Fibroblast of pulmonary artery (primary cell): ENCODE data around the gene MSX1.

ENCODE experiments used
- DNase-seq: peaks from one replicate; pipeline ENCODE4 v3.0.0-alpha.2; 2010; ENCODE audit warnings: low read depth
- H3K4me3 ChIP-seq: replicated peaks from 2 replicates; pipeline ENCODE4 v1.5.1; 2011; ENCODE audit warnings: low read depth, mild to moderate bottlenecking, control low read depth, low read length, moderate library complexity
- TF ChIP-seq, protein P1 (sequence below): IDR thresholded peaks from 2 replicates; pipeline ENCODE4 v1.5.1; 2011; ENCODE audit warnings: mild to moderate bottlenecking, control low read depth, low read length, inconsistent platforms; ENCODE audit errors: missing control alignments

MSX1 gene

DNA sequence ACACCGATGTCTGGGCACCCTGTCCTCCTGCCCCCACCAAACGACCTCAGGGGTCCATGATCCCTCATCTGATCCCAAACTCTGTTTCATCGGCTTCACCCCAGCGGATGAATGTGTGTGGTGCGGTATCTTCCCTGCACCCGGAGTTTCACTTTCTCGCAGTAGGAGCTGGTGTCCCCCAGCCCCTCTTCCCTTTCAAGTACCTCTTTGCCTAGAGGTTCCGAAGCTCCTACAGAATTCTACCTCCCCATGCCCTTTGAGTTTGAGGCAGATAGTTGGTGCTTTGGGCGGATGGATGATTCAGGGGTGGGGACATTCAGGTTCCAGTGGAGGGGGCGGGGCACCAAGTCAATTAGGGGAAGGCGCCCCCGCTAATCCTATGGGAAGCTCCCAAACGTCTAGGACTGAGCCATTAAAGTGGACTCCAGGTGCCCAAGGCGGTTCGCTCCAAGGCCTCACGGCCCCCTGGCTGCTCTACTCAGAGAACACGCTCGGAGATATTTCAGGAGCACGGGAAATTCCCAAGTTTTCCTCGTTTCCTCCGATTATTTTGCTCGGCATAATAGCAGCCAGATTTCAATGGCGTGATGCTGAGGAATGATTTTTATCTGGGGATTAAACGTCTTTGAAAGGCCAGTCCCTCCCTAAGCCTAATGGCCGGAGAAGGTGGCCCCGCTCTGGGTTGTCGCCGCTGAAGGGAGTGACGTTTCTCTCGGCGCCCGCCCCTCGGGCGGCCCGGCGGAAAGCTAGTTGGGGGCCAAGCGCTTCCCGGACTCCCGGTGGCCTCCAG is 1.3 kb downstream of the MSX1 start:
- peak; percentile 31 for DNase-seq
- H3K4me3 ChIP-seq: peak overlapping the region; percentile 71
- TF ChIP-seq, protein P1, sequence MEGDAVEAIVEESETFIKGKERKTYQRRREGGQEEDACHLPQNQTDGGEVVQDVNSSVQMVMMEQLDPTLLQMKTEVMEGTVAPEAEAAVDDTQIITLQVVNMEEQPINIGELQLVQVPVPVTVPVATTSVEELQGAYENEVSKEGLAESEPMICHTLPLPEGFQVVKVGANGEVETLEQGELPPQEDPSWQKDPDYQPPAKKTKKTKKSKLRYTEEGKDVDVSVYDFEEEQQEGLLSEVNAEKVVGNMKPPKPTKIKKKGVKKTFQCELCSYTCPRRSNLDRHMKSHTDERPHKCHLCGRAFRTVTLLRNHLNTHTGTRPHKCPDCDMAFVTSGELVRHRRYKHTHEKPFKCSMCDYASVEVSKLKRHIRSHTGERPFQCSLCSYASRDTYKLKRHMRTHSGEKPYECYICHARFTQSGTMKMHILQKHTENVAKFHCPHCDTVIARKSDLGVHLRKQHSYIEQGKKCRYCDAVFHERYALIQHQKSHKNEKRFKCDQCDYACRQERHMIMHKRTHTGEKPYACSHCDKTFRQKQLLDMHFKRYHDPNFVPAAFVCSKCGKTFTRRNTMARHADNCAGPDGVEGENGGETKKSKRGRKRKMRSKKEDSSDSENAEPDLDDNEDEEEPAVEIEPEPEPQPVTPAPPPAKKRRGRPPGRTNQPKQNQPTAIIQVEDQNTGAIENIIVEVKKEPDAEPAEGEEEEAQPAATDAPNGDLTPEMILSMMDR: peak; percentile 12

DNA sequence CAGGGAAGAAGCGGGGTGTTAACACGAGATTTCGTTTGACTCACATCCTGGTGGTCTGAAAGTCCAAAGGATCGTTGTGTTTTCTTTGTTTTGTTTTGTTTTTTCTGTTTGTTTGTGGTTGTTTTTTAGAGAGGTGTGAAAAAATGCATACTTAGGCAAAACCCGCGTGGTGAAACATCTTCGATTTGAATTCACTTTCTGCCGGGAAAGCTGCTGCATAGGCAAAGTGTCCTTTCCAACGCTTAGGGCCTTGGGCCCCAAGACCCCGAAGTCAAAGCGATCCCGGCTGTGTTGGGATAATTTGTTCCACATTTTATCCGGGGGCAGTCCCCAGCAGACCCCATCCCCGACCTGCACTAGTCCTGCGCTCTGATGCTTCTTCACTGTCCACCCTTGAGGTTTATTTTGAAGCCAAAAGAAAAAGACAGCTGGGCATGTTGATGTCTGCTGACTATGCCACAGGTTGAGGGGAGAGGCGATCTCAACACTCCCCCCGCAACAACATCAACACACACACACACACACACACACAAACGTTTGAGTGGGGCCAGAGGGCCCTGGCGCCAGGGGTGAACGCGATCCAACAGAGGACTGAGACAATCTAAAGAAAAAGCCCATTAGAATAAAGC is 2.0 kb downstream of the MSX1 start:
- H3K4me3 ChIP-seq: peak overlapping the region; percentile 71
- no peak for DNase-seq
- TF ChIP-seq, protein P1: no peak

- no peak for DNase-seq
- TF ChIP-seq, protein P1: no peak
- no peak overlapping the region for H3K4me3 ChIP-seq
Observed at GRCh38 chr4:4862071-4862551, 2.6 kb downstream of the MSX1 start.

GRCh38 chr4:4862665-4863482 is 3.4 kb downstream of the MSX1 start:
- TF ChIP-seq, protein P1: no peak
- H3K4me3 ChIP-seq: no peak overlapping the region

DNA sequence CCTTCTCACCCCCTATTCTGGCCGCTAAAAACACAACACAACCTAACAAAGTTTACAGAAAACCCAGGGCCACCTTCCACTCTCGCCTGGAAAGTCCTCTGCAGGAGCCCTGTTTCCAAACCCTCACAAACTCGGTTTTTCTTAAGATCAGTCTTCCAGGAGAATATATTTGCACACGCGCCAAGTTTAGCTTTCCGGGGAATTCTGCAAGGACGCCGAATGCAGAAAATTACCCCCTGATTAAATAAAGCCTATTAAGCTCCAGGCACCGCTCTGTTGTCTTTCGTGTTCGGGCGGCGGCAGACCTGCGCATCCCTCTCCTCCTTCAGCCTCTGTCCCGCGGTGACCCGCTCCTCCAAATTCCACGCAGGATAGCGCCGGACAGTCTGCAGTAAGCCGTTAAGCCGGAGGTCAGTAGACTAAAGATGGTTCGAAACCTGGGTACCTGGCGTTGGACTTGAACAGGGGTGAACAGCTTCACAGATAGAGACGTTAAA is 5.0 kb downstream of the MSX1 start:
- no peak for DNase-seq
- no peak overlapping the region for H3K4me3 ChIP-seq
- TF ChIP-seq, protein P1: no peak

More at GRCh38 chr4:4862665-4863482, 3.4 kb downstream of the MSX1 start:
- DNase-seq: no peak

GRCh38 chr4:4864940-4865704 is 5.7 kb downstream of the MSX1 start:
- H3K4me3 ChIP-seq: no peak overlapping the region
- DNase-seq: no peak

More at GRCh38 chr4:4864940-4865704, 5.7 kb downstream of the MSX1 start:
- TF ChIP-seq, protein P1: no peak
